Aorta (tissue), 5 donors: ENCODE measurements around the gene KIF3A. TPM values are rescaled to one million over a fixed set of nuclear protein-coding genes. Genes with fewer than 3 reads are reported as not detected.
A peak's percentile ranks its signal among the peaks of the same experiment; 100 is the strongest.

Source experiments
- ATAC-seq: fragments of 200-7000 bp; cut with Tn5 transposase; one replicate; pipeline ENCODE4 v1.9.1; 2022; ENCODE audit warnings: moderate library complexity; ENCODE audit not compliant: low FRiP score
- DNase-seq, 2 donors: peaks; one replicate each; pipeline ENCODE4 v3.0.0-alpha.2; 2020
- H3K27ac ChIP-seq, 2 donors: one replicate each; pipeline ENCODE4 v1.5.1; 2013; ENCODE audit warnings: low read length in 2 of 2, mild to moderate bottlenecking in 2 of 2, moderate library complexity in 2 of 2, control low read depth in 1 of 2, inconsistent platforms in 1 of 2, low read depth in 1 of 2
- H3K27me3 ChIP-seq, 2 donors: one replicate each; pipeline ENCODE4 v1.6.1; 2013; ENCODE audit warnings: control low read depth in 1 of 2, low read length in 1 of 2, mild to moderate bottlenecking in 1 of 2, moderate library complexity in 1 of 2; ENCODE audit not compliant: insufficient read depth in 2 of 2, control insufficient read depth in 1 of 2
- H3K36me3 ChIP-seq, 2 donors: one replicate each; pipeline ENCODE4 v1.6.1; 2013; ENCODE audit warnings: control low read depth in 1 of 2, low read length in 1 of 2, mild to moderate bottlenecking in 1 of 2; ENCODE audit not compliant: insufficient read depth in 2 of 2, control insufficient read depth in 1 of 2
- H3K4me1 ChIP-seq, 2 donors: one replicate each; pipeline ENCODE4 v1.6.1; 2013; ENCODE audit warnings: low read length in 2 of 2, control low read depth in 1 of 2, mild to moderate bottlenecking in 1 of 2, moderate library complexity in 1 of 2; ENCODE audit not compliant: insufficient read depth in 2 of 2, control insufficient read depth in 1 of 2
- H3K4me3 ChIP-seq, 2 donors: one replicate each; pipeline ENCODE4 v1.5.1; 2013; ENCODE audit warnings: low read length in 2 of 2, control low read depth in 1 of 2, mild to moderate bottlenecking in 1 of 2
- H3K9me3 ChIP-seq: one replicate; pipeline ENCODE4 v1.6.1; 2013; ENCODE audit warnings: mild to moderate bottlenecking, low read length; ENCODE audit not compliant: control insufficient read depth
- WGBS, 2 donors: extraction: QIAGEN DNeasy Blood & Tissue Kit; methylation state at CpG; one replicate each; pipeline ENCODE4 v1.1.7; 2013; 5-methylcytosine and 5-hydroxymethylcytosine counted together
- intact Hi-C, 2 donors: fragments of 100-400 bp; cut with DNase I; formaldehyde crosslinking; loops; one replicate each; pipeline versions ENCODE4 v1.14.2 to v1.15.0; 2022
- long read RNA-seq, 2 donors: library from polyadenylated mRNA; unstranded; transcript quantifications; one replicate each; pipeline ENCODE4 v2.0.0, GENCODE V29; 2020 to 2021
- polyA plus RNA-seq, 2 donors: library from polyadenylated mRNA; stranded (reverse); fragments of 200-250 nt; gene quantifications; one replicate each; pipeline ENCODE4 v1.2.3, GENCODE V29; 2013
- total RNA-seq, 2 donors: library from RNA; stranded (reverse); fragmentation: NEBNext Ultra II Directional; extraction: Animal tissue kit (Norgen Biotek cat#: 25700); gene quantifications; one replicate each; pipeline ENCODE4 v1.2.1, GENCODE V29; 2021
- donor health status: healthy with polysubstance abuse.
- donor health status: Bipolar disorder and iron deficiency.
- donor health status: DM: no; HTN: no; CAD: no.
- donor health status: DM: no; HTN: no; CAD: no.
- donor health status: DM: yes; HTN: yes; CAD: no.

Gene KIF3A
- 10 to 100 TPM; 10.1 to 15.1 TPM for total RNA-seq
- polyA plus RNA-seq: 10 to 100 TPM in 1 of 2 donors, 1 to 10 TPM in 1; 4.5 to 11.0 TPM
- long read RNA-seq, donor 1, partial matches to known transcripts: 42 of 43 reads
- long read RNA-seq, donor 1, other reads (novel, unspliced or antisense): 1 of 43 reads
- long read RNA-seq, donor 2, partial matches to known transcripts: 8 of 8 reads
- long read RNA-seq, donor 2, other reads (novel, unspliced or antisense): 0 of 8 reads

- intact Hi-C loops: no loop called here
- Histone ChIP-seq H3K9me3 (no peaks in the 10 kb centered on the region), H3K36me3 (no peaks in the 10 kb centered on the region), H3K27ac (no peak within 1 kb of the TSS), H3K4me1 (no peaks in the 10 kb centered on the region), H3K27me3 (no peaks in the 10 kb centered on the region), H3K4me3 (peak within 1 kb of the TSS; percentile 33 to 85)
- WGBS, 2 donors: 1% methylated on average over 81 of the region's 81 CpGs
- peak; percentile 98 for ATAC-seq
- peak; percentile 98 to 99 for DNase-seq
Observed at GRCh38 chr5:132736853-132737833, at the start of gene KIF3A. KIF3A (minus strand) TSS chr5:132737546; CDS start chr5:132737419, 127 bp downstream.

- Histone ChIP-seq H3K27ac (no peak overlapping the region), H3K4me1 (peaks cover 0 to 7% of the 10 kb centered on the region in 2 donors), H3K36me3 (no peaks in the 10 kb centered on the region), H3K9me3 (no peaks in the 10 kb centered on the region), H3K4me3 (no peak overlapping the region), H3K27me3 (no peaks in the 10 kb centered on the region)
- DNase-seq (no peak), ATAC-seq (no peak)
- 14 to 34% methylated on average over 1 of the region's 1 CpG for WGBS, 2 donors
- intact Hi-C loops: no loop called here
Observed at GRCh38 chr5:132787076-132787475, 49.7 kb upstream of the KIF3A start.

GRCh38 chr5:132785864-132786263, 48.5 kb upstream of the KIF3A start:
- ATAC-seq (no peak), DNase-seq (no peak)
- WGBS, 2 donors: 89 to 92% methylated on average over 4 of the region's 4 CpGs
- no peak overlapping the region for H3K4me3 ChIP-seq
- no peaks in the 10 kb centered on the region for H3K27me3 ChIP-seq
- intact Hi-C loops: no loop called here
- no peak overlapping the region for H3K27ac ChIP-seq
- H3K4me1 ChIP-seq: peaks cover 0 to 9% of the 10 kb centered on the region in 2 donors
- H3K36me3 ChIP-seq: no peaks in the 10 kb centered on the region
- no peaks in the 10 kb centered on the region for H3K9me3 ChIP-seq

- 5 to 9% methylated on average over 5 of the region's 5 CpGs for WGBS, 2 donors
- Histone ChIP-seq H3K27ac (no peak overlapping the region), H3K4me1 (peaks cover 0 to 9% of the 10 kb centered on the region in 2 donors), H3K9me3 (no peaks in the 10 kb centered on the region), H3K4me3 (no peak overlapping the region), H3K27me3 (no peaks in the 10 kb centered on the region), H3K36me3 (no peaks in the 10 kb centered on the region)
- intact Hi-C loops: no loop called here
- ATAC-seq (no peak), DNase-seq (no peak)
Observed at GRCh38 chr5:132785365-132785764, 48.0 kb upstream of the KIF3A start.

- Histone ChIP-seq H3K36me3 (no peaks in the 10 kb centered on the region), H3K27me3 (no peaks in the 10 kb centered on the region), H3K4me1 (peaks cover 0 to 8% of the 10 kb centered on the region in 2 donors), H3K27ac (peak overlapping the region in 1 of 2 donors; percentile 42), H3K4me3 (no peak overlapping the region), H3K9me3 (no peaks in the 10 kb centered on the region)
- no peak for ATAC-seq
- WGBS, 2 donors: 51 to 68% methylated on average over 4 of the region's 4 CpGs
- DNase-seq: peak; percentile 19 to 55
- intact Hi-C loops: no loop called here
Observed at GRCh38 chr5:132782101-132782500, 44.8 kb upstream of the KIF3A start.

GRCh38 chr5:132781029-132781428, 43.7 kb upstream of the KIF3A start:
- Histone ChIP-seq H3K9me3 (no peaks in the 10 kb centered on the region), H3K4me3 (no peak overlapping the region), H3K36me3 (no peaks in the 10 kb centered on the region), H3K4me1 (peaks cover 0 to 8% of the 10 kb centered on the region in 2 donors), H3K27ac (no peak overlapping the region), H3K27me3 (no peaks in the 10 kb centered on the region)
- ATAC-seq: no peak
- intact Hi-C loops: no loop called here
- no peak for DNase-seq
- WGBS, 2 donors: 97 to 98% methylated on average over 4 of the region's 4 CpGs

- Histone ChIP-seq H3K27ac (no peak overlapping the region), H3K36me3 (no peaks in the 10 kb centered on the region), H3K4me3 (no peak overlapping the region), H3K4me1 (peaks cover 0 to 8% of the 10 kb centered on the region in 2 donors), H3K27me3 (no peaks in the 10 kb centered on the region), H3K9me3 (no peaks in the 10 kb centered on the region)
- 91 to 97% methylated on average over 1 of the region's 1 CpG for WGBS, 2 donors
- ATAC-seq: no peak
- intact Hi-C loops: no loop called here
- no peak for DNase-seq
Observed at GRCh38 chr5:132780577-132780976, 43.2 kb upstream of the KIF3A start.

GRCh38 chr5:132779961-132780360, 42.6 kb upstream of the KIF3A start:
- no peak overlapping the region for H3K27ac ChIP-seq
- no peak for ATAC-seq
- H3K27me3 ChIP-seq: no peaks in the 10 kb centered on the region
- no peak overlapping the region for H3K4me3 ChIP-seq
- DNase-seq: no peak
- no peaks in the 10 kb centered on the region for H3K9me3 ChIP-seq
- 80 to 82% methylated on average over 3 of the region's 3 CpGs for WGBS, 2 donors
- H3K36me3 ChIP-seq: no peaks in the 10 kb centered on the region
- peaks cover 0 to 4% of the 10 kb centered on the region in 2 donors for H3K4me1 ChIP-seq
- intact Hi-C loops: no loop called here
